Measurements from ENCODE around the gene CHD9. TPM values are rescaled to one million over a fixed set of nuclear protein-coding genes. Genes with fewer than 3 reads are reported as not detected.

Gene CHD9
- total and polyA plus RNA-seq, 9 of the 15 experiments (the other 6 are each of a cell fraction or from before 2014, with no cell fraction given) = 29.0 to 69.3 (median 40.6) TPM

DNA sequence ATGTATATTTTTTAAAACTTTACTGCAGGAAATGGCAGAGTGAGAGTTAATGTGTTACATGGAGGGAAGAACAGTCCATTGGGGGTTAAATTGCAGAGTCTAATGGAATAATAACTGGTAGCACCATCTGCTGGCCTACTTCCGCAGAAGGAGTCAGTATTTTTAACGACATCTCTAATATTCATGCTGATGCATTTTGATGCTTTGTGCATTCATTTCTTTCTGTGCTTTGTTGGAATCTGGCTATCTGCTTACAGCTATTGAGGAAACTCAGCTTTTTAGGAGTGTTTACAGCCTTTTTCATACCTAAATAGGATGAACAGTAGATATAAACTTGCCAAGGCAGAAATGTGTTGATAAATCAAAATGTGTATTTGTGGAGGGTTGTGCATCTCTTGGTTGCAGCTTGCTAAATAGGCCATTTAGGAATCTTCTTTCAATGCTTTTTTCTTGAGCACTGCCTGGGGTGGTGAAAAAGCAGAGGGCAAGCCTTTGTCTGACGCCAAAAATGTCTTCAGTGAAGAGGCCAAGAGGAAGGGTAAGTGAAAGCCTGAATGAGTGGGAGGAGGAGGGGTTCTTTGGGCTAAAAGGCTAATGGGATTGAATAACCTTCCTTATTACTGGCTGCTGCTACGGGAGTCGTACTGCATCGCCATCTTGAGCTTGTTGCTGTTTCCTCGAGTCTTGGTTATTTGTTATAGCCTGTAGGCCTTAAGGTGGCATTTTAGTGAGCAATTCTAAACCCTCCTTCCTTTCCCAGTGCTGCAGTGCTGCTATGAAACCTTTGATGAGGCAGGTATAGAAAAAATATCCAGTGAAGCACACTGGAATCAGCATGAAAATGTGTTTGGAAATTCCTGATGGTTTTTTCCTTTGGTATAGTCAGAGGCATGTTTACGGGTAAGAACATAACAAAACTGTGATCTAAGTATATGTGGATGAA is 153.3 kb downstream of the CHD9 start:
- ATAC-seq (peak; percentile 84), DNase-seq (ENCODE audit: extremely low read depth in 1 of 4, low spot score in 3 of 4) (peak; percentile 54 to 93 (median 77)), FAIRE-seq (peak; percentile 97)
- under 1% methylated on average over 8 of the region's 8 CpGs for WGBS (ENCODE audit: insufficient coverage, low coverage, missing lambda C conversion rate)
- H2AFZ ChIP-seq (ENCODE audit: low read depth, low read length) = peak overlapping the region; percentile 91
- H3K27me3 ChIP-seq (ENCODE audit: control insufficient read depth in 2 of 2, insufficient read depth in 2 of 2, low read length in 2 of 2) = no peaks in the 10 kb centered on the region
- BruUV-seq (replicated peaks) = no TSS peak
- CTCF ChIA-PET (ENCODE audit: low intra/inter-chr PET ratio) = interaction anchor here (0.9 to 1.9 kb wide), 5 partner anchors 77 to 303 kb away, joined by 4 to 13 read pairs (median 4); partner anchors contain the start of genes CHD9 and CHD9NB
- intact Hi-C loops (cut with micrococcal nuclease) (loop anchor here (1.0 to 5.0 kb wide), 3 partner anchors 46 to 153 kb away; no protein-coding TSS in a partner anchor), in situ Hi-C loops (cut with MboI) (no loop called here)
- H3K36me3 ChIP-seq (ENCODE audit: control insufficient read depth, insufficient read depth, low read length) = peaks cover 18% of the 10 kb centered on the region; the same call in 2 of the 3 replicates
- no peaks in the 10 kb centered on the region for H3K9me1 ChIP-seq (ENCODE audit: control insufficient read depth, insufficient read depth, low read length)
- peak overlapping the region; percentile 77 to 97 for H3K9ac ChIP-seq (ENCODE audit: insufficient read depth in 1 of 2, low read depth in 2 of 2, low read length in 2 of 2)
- H3K27ac ChIP-seq (ENCODE audit: extremely low read depth, low read depth, low read length) = peak overlapping the region; percentile 99
- H3K79me2 ChIP-seq (ENCODE audit: control insufficient read depth, insufficient read depth, low read length) = peaks cover 85% of the 10 kb centered on the region
- H3K4me1 ChIP-seq (replicated peaks in 1 of 2; ENCODE audit: control insufficient read depth in 2 of 2, insufficient read depth in 2 of 2, low read length in 2 of 2) = peaks cover 0 to 6% of the 10 kb centered on the region in 2 experiments; a peak in 2 of 5 replicates
- H3K4me3 ChIP-seq = peak overlapping the region; percentile 58
- POLR2A ChIA-PET = interaction anchor here (0.7 to 2.1 kb wide), 10 partner anchors 9 to 212 kb away, joined by 3 to 11 read pairs (median 4); no protein-coding TSS in a partner anchor
- no peaks in the 10 kb centered on the region for H3K9me3 ChIP-seq (replicated peaks; ENCODE audit: control insufficient read depth, insufficient read depth, low read depth, low read length)
- no peaks in the 10 kb centered on the region for H4K20me1 ChIP-seq (replicated peaks; ENCODE audit: control insufficient read depth, insufficient read depth, low read length)
- peak overlapping the region; percentile 92 for H3K4me2 ChIP-seq (ENCODE audit: insufficient read depth, low read length)
- TF ChIP-seq, protein P1, sequence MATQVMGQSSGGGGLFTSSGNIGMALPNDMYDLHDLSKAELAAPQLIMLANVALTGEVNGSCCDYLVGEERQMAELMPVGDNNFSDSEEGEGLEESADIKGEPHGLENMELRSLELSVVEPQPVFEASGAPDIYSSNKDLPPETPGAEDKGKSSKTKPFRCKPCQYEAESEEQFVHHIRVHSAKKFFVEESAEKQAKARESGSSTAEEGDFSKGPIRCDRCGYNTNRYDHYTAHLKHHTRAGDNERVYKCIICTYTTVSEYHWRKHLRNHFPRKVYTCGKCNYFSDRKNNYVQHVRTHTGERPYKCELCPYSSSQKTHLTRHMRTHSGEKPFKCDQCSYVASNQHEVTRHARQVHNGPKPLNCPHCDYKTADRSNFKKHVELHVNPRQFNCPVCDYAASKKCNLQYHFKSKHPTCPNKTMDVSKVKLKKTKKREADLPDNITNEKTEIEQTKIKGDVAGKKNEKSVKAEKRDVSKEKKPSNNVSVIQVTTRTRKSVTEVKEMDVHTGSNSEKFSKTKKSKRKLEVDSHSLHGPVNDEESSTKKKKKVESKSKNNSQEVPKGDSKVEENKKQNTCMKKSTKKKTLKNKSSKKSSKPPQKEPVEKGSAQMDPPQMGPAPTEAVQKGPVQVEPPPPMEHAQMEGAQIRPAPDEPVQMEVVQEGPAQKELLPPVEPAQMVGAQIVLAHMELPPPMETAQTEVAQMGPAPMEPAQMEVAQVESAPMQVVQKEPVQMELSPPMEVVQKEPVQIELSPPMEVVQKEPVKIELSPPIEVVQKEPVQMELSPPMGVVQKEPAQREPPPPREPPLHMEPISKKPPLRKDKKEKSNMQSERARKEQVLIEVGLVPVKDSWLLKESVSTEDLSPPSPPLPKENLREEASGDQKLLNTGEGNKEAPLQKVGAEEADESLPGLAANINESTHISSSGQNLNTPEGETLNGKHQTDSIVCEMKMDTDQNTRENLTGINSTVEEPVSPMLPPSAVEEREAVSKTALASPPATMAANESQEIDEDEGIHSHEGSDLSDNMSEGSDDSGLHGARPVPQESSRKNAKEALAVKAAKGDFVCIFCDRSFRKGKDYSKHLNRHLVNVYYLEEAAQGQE (IDR thresholded peaks at IDR 0.05; ENCODE audit: borderline replicate concordance) = peak; percentile 56; the same call in 1 of the 2 replicates
- TF ChIP-seq, protein P1 (CRISPR knock-in tag; IDR thresholded peaks at IDR 0.05; ENCODE audit: low read depth) = no peak
- TF ChIP-seq MAFF (IDR thresholded peaks at IDR 0.05; ENCODE audit: low read length) = 0 out of 2 replicates have a peak, but pooled peaks have one; percentile 18
- TF ChIP-seq MTA3 (IDR thresholded peaks at IDR 0.05; ENCODE audit: borderline replicate concordance) = peak; percentile 14; the same call in 1 of the 2 replicates
- 0 out of 4 replicates have a peak, but pooled peaks of 1 of the 2 experiments have one; percentile 13 for TF ChIP-seq NONO (IDR thresholded peaks at IDR 0.05; ENCODE audit: low read depth in 2 of 2, low read length in 1 of 2)
- peak; percentile 72 for TF ChIP-seq KDM5B (IDR thresholded peaks at IDR 0.05; ENCODE audit: insufficient replicate concordance, low read depth, low read length)
- TF ChIP-seq MTA2 (IDR thresholded peaks at IDR 0.05; ENCODE audit: low read depth) = peak; percentile 31; the same call in 1 of the 2 replicates
- no peak for TF ChIP-seq IRF2 (CRISPR knock-in tag; IDR thresholded peaks at IDR 0.05)
- TF ChIP-seq, protein P2, sequence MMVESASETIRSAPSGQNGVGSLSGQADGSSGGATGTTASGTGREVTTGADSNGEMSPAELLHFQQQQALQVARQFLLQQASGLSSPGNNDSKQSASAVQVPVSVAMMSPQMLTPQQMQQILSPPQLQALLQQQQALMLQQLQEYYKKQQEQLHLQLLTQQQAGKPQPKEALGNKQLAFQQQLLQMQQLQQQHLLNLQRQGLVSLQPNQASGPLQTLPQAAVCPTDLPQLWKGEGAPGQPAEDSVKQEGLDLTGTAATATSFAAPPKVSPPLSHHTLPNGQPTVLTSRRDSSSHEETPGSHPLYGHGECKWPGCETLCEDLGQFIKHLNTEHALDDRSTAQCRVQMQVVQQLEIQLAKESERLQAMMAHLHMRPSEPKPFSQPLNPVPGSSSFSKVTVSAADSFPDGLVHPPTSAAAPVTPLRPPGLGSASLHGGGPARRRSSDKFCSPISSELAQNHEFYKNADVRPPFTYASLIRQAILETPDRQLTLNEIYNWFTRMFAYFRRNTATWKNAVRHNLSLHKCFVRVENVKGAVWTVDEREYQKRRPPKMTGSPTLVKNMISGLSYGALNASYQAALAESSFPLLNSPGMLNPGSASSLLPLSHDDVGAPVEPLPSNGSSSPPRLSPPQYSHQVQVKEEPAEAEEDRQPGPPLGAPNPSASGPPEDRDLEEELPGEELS (CRISPR knock-in tag; IDR thresholded peaks at IDR 0.05; ENCODE audit: borderline replicate concordance) = no peak
